HL-60 (cell line): ENCODE data around the gene PHACTR3.

ENCODE experiments used
- REST ChIP-seq: IDR thresholded peaks from 2 replicates; pipeline ENCODE4 v1.6.1; 2012; ENCODE audit warnings: low read depth; ENCODE audit not compliant: insufficient replicate concordance
- SPI1 ChIP-seq: IDR thresholded peaks from 2 replicates; pipeline ENCODE4 v1.6.1; 2012; ENCODE audit warnings: low read depth, mild to moderate bottlenecking, borderline replicate concordance
- TF ChIP-seq, protein P1 (sequence below): IDR thresholded peaks from one replicate; pipeline ENCODE4 v1.5.1; 2011; ENCODE audit warnings: low read length, control low read depth, inconsistent platforms; ENCODE audit not compliant: insufficient read depth

GRCh38 chr20:59774204-59774641, 169.9 kb downstream of the PHACTR3 start:
- TF ChIP-seq, protein P1, sequence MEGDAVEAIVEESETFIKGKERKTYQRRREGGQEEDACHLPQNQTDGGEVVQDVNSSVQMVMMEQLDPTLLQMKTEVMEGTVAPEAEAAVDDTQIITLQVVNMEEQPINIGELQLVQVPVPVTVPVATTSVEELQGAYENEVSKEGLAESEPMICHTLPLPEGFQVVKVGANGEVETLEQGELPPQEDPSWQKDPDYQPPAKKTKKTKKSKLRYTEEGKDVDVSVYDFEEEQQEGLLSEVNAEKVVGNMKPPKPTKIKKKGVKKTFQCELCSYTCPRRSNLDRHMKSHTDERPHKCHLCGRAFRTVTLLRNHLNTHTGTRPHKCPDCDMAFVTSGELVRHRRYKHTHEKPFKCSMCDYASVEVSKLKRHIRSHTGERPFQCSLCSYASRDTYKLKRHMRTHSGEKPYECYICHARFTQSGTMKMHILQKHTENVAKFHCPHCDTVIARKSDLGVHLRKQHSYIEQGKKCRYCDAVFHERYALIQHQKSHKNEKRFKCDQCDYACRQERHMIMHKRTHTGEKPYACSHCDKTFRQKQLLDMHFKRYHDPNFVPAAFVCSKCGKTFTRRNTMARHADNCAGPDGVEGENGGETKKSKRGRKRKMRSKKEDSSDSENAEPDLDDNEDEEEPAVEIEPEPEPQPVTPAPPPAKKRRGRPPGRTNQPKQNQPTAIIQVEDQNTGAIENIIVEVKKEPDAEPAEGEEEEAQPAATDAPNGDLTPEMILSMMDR, result no peak
- TF ChIP-seq REST, result no peak
- no peak for TF ChIP-seq SPI1
